Large intestine (tissue), 3 donors: ENCODE results near the gene DPY30. TPM values are rescaled to one million over a fixed set of nuclear protein-coding genes. Genes with fewer than 3 reads are reported as not detected.

Source experiments
- DNase-seq, 2 donors: peaks; one replicate each; pipeline versions ENCODE4 v3.0.0 to v3.0.0-alpha.2; 2013
- H3K27ac ChIP-seq: one replicate; pipeline ENCODE4 v1.5.1; 2013; ENCODE audit warnings: low read length
- H3K27me3 ChIP-seq: 2 replicates; pipeline ENCODE4 v1.6.1; 2013; ENCODE audit warnings: low read length; ENCODE audit not compliant: control insufficient read depth, insufficient read depth
- H3K36me3 ChIP-seq: 2 replicates; pipeline ENCODE4 v1.6.1; 2013; ENCODE audit warnings: low read length; ENCODE audit not compliant: control insufficient read depth, insufficient read depth
- H3K4me1 ChIP-seq: one replicate; pipeline ENCODE4 v1.6.1; 2013; ENCODE audit warnings: low read length; ENCODE audit not compliant: control insufficient read depth, insufficient read depth
- H3K4me3 ChIP-seq: one replicate; pipeline ENCODE4 v1.5.1; 2013; ENCODE audit warnings: low read length
- H3K9me3 ChIP-seq: one replicate; pipeline ENCODE4 v1.6.1; 2013; ENCODE audit warnings: mild to moderate bottlenecking, low read depth, low read length, moderate library complexity; ENCODE audit not compliant: control insufficient read depth
- WGBS: methylation state at CpG from one replicate; pipeline ENCODE4 v1.1.5; 2013; ENCODE audit warnings: low lambda C conversion rate; ENCODE audit not compliant: insufficient coverage; 5-methylcytosine and 5-hydroxymethylcytosine counted together
- polyA plus RNA-seq: library from polyadenylated mRNA; unstranded; fragments of 120-200 nt; gene quantifications from one replicate; pipeline ENCODE4 v1.2.1, GENCODE V29; 2013

Gene DPY30
- polyA plus RNA-seq, 1 donor: 93.1 TPM

GRCh38 chr2:31978436-31978835 is 61.2 kb downstream of the DPY30 start:
- no peak overlapping the region for H3K27ac ChIP-seq
- no peak for DNase-seq
- H3K36me3 ChIP-seq: no peaks in the 10 kb centered on the region
- no peak overlapping the region for H3K4me3 ChIP-seq
- no peaks in the 10 kb centered on the region for H3K9me3 ChIP-seq
- H3K27me3 ChIP-seq: no peaks in the 10 kb centered on the region
- WGBS: no CpG with 5 or more reads among the region's 6 CpGs
- H3K4me1 ChIP-seq: no peaks in the 10 kb centered on the region

Other genes starting within 250 kb of the DPY30 start
- gene MEMO1, start 28.8 kb downstream of the DPY30 start, polyA plus RNA-seq: 38.3 TPM
- 26.7 TPM for gene SPAST, start 23.8 kb upstream of the DPY30 start, polyA plus RNA-seq
- 21.6 TPM for gene SLC30A6, start 126.1 kb upstream of the DPY30 start, polyA plus RNA-seq
- gene NLRC4, start 225.1 kb upstream of the DPY30 start, polyA plus RNA-seq: 1.4 TPM
- gene YIPF4, start 238.1 kb upstream of the DPY30 start, polyA plus RNA-seq: 36.8 TPM